Chondrocyte (in vitro differentiated cells): ENCODE results near the gene ARHGEF19. TPM values are rescaled to one million over a fixed set of nuclear protein-coding genes. Genes with fewer than 3 reads are reported as not detected.
A peak's percentile ranks its signal among the peaks of the same experiment; 100 is the strongest.

Experiments used
- DNase-seq: peaks from one replicate; pipeline ENCODE4 v3.0.0; 2021; ENCODE audit warnings: mixed read lengths, low spot score
- H3K27ac Mint-ChIP-seq: one replicate; pipeline ENCODE4 v1.8.0; 2021; ENCODE audit warnings: mild to moderate bottlenecking, moderate library complexity, mixed read lengths; ENCODE audit not compliant: unreplicated experiment
- H3K27me3 Mint-ChIP-seq: 2 replicates; pipeline ENCODE4 v1.8.0; 2021; ENCODE audit warnings: low read depth, mixed read lengths
- H3K36me3 Mint-ChIP-seq: 2 replicates; pipeline ENCODE4 v1.8.0; 2021; ENCODE audit warnings: low read depth, mixed read lengths
- H3K4me1 Mint-ChIP-seq: 2 replicates; pipeline ENCODE4 v1.8.0; 2021; ENCODE audit warnings: low read depth, mild to moderate bottlenecking, mixed read lengths
- H3K4me3 Mint-ChIP-seq: one replicate; pipeline ENCODE4 v1.8.0; 2021; ENCODE audit warnings: mild to moderate bottlenecking, moderate library complexity, mixed read lengths; ENCODE audit not compliant: unreplicated experiment
- H3K9me3 Mint-ChIP-seq: 2 replicates; pipeline ENCODE4 v1.8.0; 2021; ENCODE audit warnings: low read depth, mixed read lengths
- total RNA-seq: library from RNA; stranded (reverse); gene quantifications from 3 replicates; pipeline ENCODE4 v1.2.1, GENCODE V29; 2021
- TF ChIP-seq, protein P1 (sequence below): fragments of 200-600 bp; sonication (generic); IDR thresholded peaks from 2 replicates; pipeline ENCODE4 v1.5.0; 2021; ENCODE audit warnings: antibody characterized with exemption, mild to moderate bottlenecking, moderate library complexity

The ARHGEF19 gene
- total RNA-seq, 1 donor from 2014 or later, result 16.1 TPM

DNA sequence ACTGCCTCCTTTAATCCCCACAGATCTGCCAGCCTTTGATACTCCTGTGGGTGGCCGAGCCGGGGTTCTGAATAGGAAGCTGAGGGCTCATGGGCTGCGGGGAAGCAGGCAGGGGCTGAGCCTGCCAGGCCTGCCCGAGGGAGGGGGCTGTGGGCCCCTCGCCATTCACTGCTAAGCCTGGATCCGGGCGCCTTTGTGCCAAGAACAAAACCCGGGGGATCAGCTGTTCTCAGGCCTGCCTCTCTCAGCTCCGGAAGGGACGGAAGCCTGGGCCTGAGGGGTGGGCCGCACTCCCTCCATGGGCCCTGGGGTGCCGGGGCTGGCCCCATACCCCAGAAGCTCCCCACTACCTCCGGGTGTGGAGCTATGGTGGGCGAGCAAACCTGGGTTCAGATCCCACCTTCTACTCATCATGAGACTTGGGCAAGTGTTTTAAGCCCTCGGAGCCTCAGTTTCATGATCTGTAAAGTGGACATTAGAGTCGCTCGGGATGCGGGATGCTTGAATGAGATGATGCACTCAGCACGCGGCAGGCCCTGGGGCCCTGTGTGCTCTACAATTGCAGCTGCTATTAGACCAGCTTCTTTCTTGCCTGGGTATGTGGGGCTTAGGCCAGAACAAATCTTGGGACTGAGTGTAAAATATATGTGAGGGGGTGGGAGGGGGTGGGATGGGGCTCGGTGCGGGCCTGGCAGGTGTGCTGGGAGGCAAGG lies 37.4 kb downstream of the ARHGEF19 start:
- TF ChIP-seq, protein P1, sequence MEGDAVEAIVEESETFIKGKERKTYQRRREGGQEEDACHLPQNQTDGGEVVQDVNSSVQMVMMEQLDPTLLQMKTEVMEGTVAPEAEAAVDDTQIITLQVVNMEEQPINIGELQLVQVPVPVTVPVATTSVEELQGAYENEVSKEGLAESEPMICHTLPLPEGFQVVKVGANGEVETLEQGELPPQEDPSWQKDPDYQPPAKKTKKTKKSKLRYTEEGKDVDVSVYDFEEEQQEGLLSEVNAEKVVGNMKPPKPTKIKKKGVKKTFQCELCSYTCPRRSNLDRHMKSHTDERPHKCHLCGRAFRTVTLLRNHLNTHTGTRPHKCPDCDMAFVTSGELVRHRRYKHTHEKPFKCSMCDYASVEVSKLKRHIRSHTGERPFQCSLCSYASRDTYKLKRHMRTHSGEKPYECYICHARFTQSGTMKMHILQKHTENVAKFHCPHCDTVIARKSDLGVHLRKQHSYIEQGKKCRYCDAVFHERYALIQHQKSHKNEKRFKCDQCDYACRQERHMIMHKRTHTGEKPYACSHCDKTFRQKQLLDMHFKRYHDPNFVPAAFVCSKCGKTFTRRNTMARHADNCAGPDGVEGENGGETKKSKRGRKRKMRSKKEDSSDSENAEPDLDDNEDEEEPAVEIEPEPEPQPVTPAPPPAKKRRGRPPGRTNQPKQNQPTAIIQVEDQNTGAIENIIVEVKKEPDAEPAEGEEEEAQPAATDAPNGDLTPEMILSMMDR, result no peak
- H3K36me3 Mint-ChIP-seq, result no peaks in the 10 kb centered on the region
- peak overlapping the region; percentile 98 for H3K27ac Mint-ChIP-seq
- no peaks in the 10 kb centered on the region for H3K27me3 Mint-ChIP-seq
- DNase-seq, result no peak
- H3K4me1 Mint-ChIP-seq, result peaks cover 70% of the 10 kb centered on the region
- no peak overlapping the region for H3K4me3 Mint-ChIP-seq
- H3K9me3 Mint-ChIP-seq, result no peaks in the 10 kb centered on the region

DNA sequence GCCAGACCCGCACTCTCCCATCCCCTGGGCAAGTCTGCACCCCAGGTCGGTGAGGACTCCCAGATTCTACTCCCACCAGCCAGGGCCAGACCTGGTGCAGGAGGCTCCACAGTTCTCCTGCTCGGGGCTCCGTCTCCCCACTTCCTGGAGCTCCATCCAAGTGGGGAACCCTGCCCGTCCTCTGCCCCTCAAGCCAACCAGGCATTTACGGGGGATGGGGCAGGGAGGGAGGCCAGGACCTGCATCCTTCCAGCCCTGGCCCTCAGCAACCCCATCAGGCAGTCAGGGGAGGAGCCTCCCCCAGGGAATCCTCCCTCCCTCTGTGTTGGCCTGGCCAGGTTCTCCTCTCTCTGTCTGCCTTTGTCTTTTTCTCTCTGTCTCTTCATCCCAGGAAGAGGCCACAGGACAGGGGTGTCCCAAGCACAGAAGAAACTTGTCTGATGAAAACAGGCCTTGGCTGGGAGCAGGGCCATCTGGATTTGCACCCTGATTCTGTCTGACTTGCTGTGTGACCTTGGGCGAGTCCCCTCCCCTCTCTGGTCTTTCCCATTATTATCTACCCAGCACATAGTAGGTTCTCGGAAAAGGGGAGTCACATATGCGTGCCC lies 38.1 kb downstream of the ARHGEF19 start:
- no peaks in the 10 kb centered on the region for H3K36me3 Mint-ChIP-seq
- H3K4me3 Mint-ChIP-seq, result no peak overlapping the region
- peak; percentile 71 for DNase-seq
- TF ChIP-seq, protein P1, result no peak
- no peaks in the 10 kb centered on the region for H3K27me3 Mint-ChIP-seq
- peaks cover 68% of the 10 kb centered on the region for H3K4me1 Mint-ChIP-seq
- H3K9me3 Mint-ChIP-seq, result no peaks in the 10 kb centered on the region
- peak overlapping the region; percentile 98 for H3K27ac Mint-ChIP-seq

DNA sequence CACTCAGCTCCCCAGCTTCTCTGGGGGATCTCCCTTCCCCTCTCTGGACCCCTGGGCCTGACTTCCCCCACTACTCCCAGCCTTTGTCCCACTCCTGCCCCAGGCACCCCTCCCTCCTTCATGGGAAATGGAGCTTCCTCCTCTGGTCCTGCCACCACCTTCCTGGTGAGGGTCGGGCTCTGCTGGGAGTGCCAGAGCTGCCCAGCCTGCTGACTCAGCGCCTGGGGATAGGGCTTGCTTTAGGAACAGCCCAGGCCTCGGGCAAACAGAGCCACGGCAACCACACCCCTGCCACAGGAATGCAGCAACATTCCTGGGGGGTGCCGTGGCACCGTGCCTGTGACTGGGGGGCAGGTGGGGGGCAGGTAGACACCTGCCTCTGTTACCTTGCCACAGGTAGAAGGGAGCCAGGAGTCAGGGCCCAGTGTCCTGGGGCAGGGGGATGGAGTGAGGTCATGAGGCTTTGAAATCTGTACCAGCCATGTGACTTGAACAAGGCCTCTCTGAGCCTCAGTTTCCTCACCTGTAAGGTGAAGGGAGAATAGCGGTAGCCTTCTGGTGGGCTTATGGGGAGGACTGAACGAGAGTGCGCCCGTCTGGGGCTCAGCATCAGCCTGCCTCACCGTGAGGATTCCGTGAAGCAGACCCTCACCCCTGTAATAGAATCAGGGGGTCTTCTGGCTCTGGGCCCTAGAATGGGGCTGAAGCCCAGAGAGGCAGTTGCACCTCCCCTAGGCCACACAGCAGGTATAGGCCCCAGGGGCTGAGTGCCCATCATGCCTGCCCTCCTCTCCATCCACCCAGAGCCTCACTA lies 38.8 kb downstream of the ARHGEF19 start:
- H3K4me1 Mint-ChIP-seq, result peaks cover 63% of the 10 kb centered on the region
- TF ChIP-seq, protein P1, result no peak
- H3K36me3 Mint-ChIP-seq, result no peaks in the 10 kb centered on the region
- no peaks in the 10 kb centered on the region for H3K27me3 Mint-ChIP-seq
- H3K27ac Mint-ChIP-seq, result peak overlapping the region; percentile 98
- peak overlapping the region; percentile 38 for H3K4me3 Mint-ChIP-seq
- DNase-seq, result peak; percentile 96
- H3K9me3 Mint-ChIP-seq, result no peaks in the 10 kb centered on the region

DNA sequence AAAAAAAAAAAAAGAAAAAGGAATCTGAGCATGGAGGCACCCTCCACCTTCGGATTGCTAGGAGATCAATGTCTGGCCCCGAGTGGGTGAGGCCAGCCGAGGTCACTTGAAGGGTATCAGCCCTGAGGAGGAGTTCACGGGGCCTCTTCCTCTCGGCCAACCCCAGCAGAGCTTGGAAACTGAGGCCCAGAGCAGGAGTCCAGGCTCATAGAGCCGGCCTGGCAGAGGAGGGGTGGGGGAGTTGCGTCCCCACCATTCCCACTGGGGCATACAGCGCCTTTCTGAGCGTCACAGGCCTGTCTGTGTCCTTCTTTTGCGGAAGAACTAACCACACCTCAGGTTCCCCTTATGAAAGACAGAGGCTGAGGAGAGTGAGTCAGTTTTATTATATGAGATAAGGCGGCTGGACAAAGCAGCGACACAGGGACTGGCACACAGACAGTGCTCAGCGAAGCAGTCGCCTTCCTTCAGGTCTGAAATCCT lies 39.4 kb downstream of the ARHGEF19 start:
- Mint-ChIP-seq H3K9me3 (no peaks in the 10 kb centered on the region), H3K27ac (peak overlapping the region; percentile 98), H3K36me3 (no peaks in the 10 kb centered on the region), H3K27me3 (no peaks in the 10 kb centered on the region), H3K4me1 (peaks cover 58% of the 10 kb centered on the region), H3K4me3 (no peak overlapping the region)
- TF ChIP-seq, protein P1, result no peak
- DNase-seq, result no peak

DNA sequence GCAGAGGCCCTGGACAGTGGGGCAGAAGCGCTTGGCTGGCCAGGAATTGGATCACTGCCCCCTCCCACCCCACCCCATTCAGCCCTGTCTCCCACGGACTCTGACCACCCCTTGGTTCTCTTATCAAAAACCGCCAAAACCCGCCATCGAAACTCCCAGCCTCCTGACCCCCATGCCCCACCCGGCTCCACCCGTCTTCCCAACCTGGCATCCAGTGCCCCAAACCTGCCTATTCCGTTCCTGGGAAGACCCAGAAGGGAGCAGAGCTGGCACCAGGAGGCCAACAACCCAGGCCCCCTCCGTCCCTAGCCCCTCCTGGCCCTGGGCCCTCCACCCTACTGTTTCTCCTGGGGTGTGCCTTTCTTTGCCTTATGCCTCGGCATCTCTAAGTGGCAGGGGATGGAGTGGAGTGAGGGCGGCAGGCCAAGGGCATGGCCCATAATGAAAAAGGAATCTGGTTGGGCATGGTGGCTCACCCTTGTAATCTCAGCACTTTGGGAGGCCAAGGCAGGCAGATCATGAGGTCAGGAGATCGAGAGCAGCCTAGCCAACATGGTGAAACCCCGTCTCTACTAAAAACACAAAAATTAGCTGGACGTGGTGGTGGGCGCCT lies 40.1 kb downstream of the ARHGEF19 start:
- Mint-ChIP-seq H3K27me3 (no peaks in the 10 kb centered on the region), H3K27ac (peak overlapping the region; percentile 17), H3K4me3 (no peak overlapping the region), H3K36me3 (no peaks in the 10 kb centered on the region), H3K9me3 (no peaks in the 10 kb centered on the region), H3K4me1 (peaks cover 52% of the 10 kb centered on the region)
- peak; percentile 72 for DNase-seq
- TF ChIP-seq, protein P1, result no peak
